Muscle of leg (tissue), 11 donors: ENCODE measurements around the gene SLC9A4. TPM values are rescaled to one million over a fixed set of nuclear protein-coding genes. Genes with fewer than 3 reads are reported as not detected.

Experiments used
- DNase-seq: peaks from one replicate; pipeline ENCODE4 v3.0.0; 2013
- H3K27ac ChIP-seq: one replicate; pipeline ENCODE4 v1.5.1; 2013; ENCODE audit warnings: mild to moderate bottlenecking, low read length, control low read depth
- H3K27me3 ChIP-seq: one replicate; pipeline ENCODE4 v1.6.1; 2013; ENCODE audit warnings: low read length; ENCODE audit not compliant: control insufficient read depth, insufficient read depth
- H3K36me3 ChIP-seq: one replicate; pipeline ENCODE4 v1.6.1; 2013; ENCODE audit warnings: low read length; ENCODE audit not compliant: control insufficient read depth, insufficient read depth
- H3K4me1 ChIP-seq: one replicate; pipeline ENCODE4 v1.6.1; 2013; ENCODE audit warnings: low read length; ENCODE audit not compliant: control insufficient read depth, insufficient read depth
- H3K4me3 ChIP-seq: one replicate; pipeline ENCODE4 v1.5.1; 2013; ENCODE audit warnings: low read length, control low read depth
- H3K9me3 ChIP-seq: replicated peaks from 2 replicates; pipeline ENCODE4 v1.6.1; 2013; ENCODE audit warnings: low read depth, low read length; ENCODE audit not compliant: control insufficient read depth
- WGBS: methylation state at CpG from one replicate; pipeline ENCODE4 v1.1.5; 2013; ENCODE audit warnings: missing lambda C conversion rate; ENCODE audit not compliant: insufficient coverage; 5-methylcytosine and 5-hydroxymethylcytosine counted together
- polyA plus RNA-seq, 8 donors: library from polyadenylated mRNA; unstranded; fragments of 120-200 nt; gene quantifications; one replicate each; pipeline versions ENCODE4 v1.2.1 to v1.2.3, GENCODE V29; 2013; ENCODE audit warnings: inconsistent platforms in 1 of 8, low replicate concordance in 1 of 8; ENCODE audit not compliant: insufficient read length in 8 of 8, insufficient read depth in 1 of 8
- total RNA-seq: library from RNA; stranded (reverse); fragments of 120-200 nt; gene quantifications from one replicate; pipeline ENCODE4 v1.2.4, GENCODE V29; 2013

SLC9A4 gene
- total and polyA plus RNA-seq, 9 donors: 0.02 to 0.16 (median 0.04) TPM; not detected in 6

- DNase-seq: no peak
- H3K4me1 ChIP-seq: peaks cover 7% of the 10 kb centered on the region
- no peak overlapping the region for H3K27ac ChIP-seq
- H3K4me3 ChIP-seq: no peak overlapping the region
- no peaks in the 10 kb centered on the region for H3K9me3 ChIP-seq
- no peaks in the 10 kb centered on the region for H3K36me3 ChIP-seq
- WGBS: 87% methylated on average over 6 of the region's 11 CpGs
- peaks cover 2% of the 10 kb centered on the region for H3K27me3 ChIP-seq
Measured at GRCh38 chr2:102480285-102481195, 7.5 kb downstream of the SLC9A4 start.

DNA sequence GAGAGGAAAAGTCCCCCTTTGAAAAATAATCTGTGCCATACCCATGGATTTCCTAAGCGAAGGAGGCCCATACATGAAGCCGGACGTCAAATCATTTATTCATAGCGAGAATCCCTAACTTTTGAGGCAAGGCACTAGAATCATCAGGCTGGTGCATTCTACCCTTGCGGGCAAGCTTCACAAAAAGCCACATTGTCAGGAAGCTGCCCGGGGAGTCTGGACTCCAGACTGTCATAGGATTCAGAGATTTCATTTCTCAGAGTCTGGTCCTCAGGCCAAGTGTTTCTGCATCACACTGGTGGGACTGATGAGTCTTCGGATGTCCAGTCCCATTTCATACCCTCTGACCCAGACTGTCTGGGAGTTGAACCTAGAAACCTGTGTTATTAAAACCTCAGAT is 8.9 kb downstream of the SLC9A4 start:
- H3K27ac ChIP-seq: no peak overlapping the region
- no peak overlapping the region for H3K4me3 ChIP-seq
- peaks cover 7% of the 10 kb centered on the region for H3K4me1 ChIP-seq
- DNase-seq: no peak
- H3K9me3 ChIP-seq: no peaks in the 10 kb centered on the region
- 85% methylated on average over 7 of the region's 7 CpGs for WGBS
- H3K36me3 ChIP-seq: no peaks in the 10 kb centered on the region
- H3K27me3 ChIP-seq: peaks cover 2% of the 10 kb centered on the region

DNA sequence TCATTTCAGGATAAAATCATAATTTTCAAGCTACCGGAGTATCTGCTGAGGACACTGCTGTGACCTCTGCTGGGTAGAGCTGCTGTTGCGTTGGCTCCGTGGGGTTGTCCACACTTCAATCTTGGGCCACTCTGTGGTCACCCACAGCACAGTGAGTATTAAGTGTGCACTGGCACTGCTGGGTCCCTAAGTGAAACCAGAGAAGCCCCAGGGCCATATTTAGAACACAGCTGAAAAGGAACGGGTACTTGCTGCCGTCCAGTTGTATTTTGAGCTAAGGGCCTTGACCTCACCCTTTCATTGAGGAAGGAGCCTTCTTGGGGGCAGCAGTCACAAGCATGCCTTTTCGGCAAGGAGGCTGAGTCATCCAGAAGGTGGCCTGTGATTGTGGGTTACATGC is 10.1 kb downstream of the SLC9A4 start:
- H3K9me3 ChIP-seq: no peaks in the 10 kb centered on the region
- DNase-seq: no peak

GRCh38 chr2:102484310-102485061 is 11.5 kb downstream of the SLC9A4 start:
- H3K27ac ChIP-seq: no peak overlapping the region
- H3K4me3 ChIP-seq: no peak overlapping the region
- no peaks in the 10 kb centered on the region for H3K9me3 ChIP-seq
- WGBS: 69% methylated on average over 3 of the region's 6 CpGs
- H3K36me3 ChIP-seq: no peaks in the 10 kb centered on the region
- H3K27me3 ChIP-seq: peaks cover 2% of the 10 kb centered on the region
- no peak for DNase-seq
- H3K4me1 ChIP-seq: peaks cover 7% of the 10 kb centered on the region

More for the DNA sequence above, 10.1 kb downstream of the SLC9A4 start:
- Histone ChIP-seq H3K4me1 (peaks cover 7% of the 10 kb centered on the region), H3K36me3 (no peaks in the 10 kb centered on the region), H3K27me3 (peaks cover 2% of the 10 kb centered on the region), H3K27ac (no peak overlapping the region), H3K4me3 (no peak overlapping the region)
- 81% methylated on average over 5 of the region's 6 CpGs for WGBS

DNA sequence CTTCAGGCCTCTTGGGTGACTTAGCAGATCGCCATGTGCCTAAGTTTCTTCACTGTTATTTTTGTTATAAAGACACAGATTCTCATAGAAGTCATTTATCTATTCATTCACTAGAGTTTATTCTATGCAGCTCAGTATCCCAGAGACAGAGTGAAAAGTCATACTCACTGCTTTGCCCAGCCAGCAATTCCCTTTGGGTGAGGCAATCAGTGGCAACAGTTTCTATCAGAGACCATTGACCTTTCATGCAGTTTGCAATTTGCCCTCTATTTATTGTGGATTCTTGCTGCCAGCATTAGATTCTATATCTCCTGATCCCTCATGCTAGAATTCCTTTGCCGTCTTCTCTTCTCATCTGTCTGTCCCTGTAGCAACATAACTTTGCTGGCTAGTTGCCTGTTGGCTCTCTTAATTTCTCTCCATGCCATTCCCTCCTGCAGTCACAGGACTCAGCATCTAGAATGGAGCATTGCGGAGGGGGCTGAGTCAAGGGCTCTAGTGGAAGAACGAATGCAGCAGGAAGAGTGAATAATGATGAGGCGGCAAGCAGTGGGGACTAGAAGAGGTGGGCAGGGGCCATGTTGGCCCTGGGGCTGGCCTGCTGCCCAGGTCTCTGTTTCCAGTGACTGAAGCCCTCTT is 12.2 kb downstream of the SLC9A4 start:
- no peaks in the 10 kb centered on the region for H3K36me3 ChIP-seq
- H3K9me3 ChIP-seq: no peaks in the 10 kb centered on the region
- DNase-seq: peak; percentile 43
- peaks cover 2% of the 10 kb centered on the region for H3K27me3 ChIP-seq
- H3K4me3 ChIP-seq: no peak overlapping the region
- no peak overlapping the region for H3K27ac ChIP-seq
- peaks cover 7% of the 10 kb centered on the region for H3K4me1 ChIP-seq
- 67% methylated on average over 1 of the region's 5 CpGs for WGBS

DNA sequence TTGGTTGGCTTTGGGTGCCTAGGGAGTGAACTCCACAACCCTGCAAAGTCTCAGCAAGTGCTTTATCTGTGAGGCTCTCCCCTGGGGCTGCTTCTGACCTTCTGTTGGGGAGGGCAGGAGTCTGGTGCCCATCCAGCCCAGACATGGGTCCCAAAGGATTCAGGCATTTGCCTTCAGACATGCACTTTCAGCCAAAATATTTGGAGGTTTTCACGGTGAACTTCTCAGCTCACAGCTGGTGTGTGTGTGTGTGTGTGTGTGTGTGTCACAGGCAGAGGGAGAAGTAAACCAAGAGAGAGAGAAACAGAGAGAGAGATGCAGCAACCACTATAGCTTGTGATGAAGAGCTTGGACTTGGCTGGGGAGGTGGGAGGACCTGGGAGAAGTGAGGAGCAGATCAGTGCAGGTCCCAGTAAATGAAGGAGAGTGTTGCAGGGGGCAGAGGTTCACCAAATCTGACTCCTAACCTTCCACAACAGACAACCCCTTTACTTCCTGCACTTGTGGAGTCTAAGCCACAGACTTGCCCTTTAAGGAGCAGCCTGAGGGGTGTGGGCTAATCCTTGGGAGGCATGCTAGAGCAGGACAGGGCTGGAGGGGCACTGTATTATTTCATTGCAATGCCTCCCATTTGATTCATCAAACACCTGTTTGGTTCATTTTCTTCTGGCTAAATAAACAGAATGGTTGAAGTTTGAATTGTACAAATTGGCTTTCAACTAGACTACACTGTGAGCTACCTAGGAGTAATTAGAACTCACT is 14.1 kb downstream of the SLC9A4 start:
- Histone ChIP-seq H3K27me3 (no peaks in the 10 kb centered on the region), H3K36me3 (no peaks in the 10 kb centered on the region), H3K4me1 (peaks cover 7% of the 10 kb centered on the region), H3K4me3 (no peak overlapping the region), H3K27ac (no peak overlapping the region), H3K9me3 (no peaks in the 10 kb centered on the region)
- no peak for DNase-seq
- WGBS: no CpG with 5 or more reads among the region's 1 CpG

DNA sequence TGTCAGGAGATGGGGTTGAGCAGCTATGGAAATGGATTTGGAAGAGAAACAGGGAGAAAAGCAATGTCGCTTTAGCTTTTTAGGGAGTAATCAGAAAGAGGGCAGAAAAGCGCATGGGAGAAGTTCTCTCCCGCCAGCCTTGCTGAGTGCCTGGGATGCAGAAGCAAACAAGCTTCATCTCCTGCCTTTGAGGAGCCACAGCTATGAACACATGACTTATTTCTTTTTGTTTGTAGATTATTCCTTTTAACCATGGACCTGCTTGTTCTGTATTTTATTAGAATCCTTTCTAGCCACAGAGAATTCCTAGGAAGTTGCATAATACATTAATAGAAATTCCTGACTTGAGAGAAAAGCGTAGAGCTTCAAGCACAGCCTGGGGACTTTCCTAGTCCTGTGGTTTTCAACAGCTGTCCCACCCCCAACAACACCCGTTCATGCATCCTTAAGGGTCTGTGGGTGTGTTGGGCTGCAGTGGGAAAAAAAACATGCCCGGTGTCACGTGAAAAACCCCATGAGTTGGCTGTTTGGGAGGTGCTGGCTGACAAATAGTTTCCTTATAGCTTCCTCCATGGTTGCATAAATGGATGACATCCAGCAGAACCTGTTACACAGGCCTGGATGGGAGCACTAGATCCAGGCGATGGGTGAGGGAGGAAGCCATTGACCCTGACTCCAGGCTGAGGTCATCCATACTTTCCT is 14.9 kb downstream of the SLC9A4 start:
- H3K9me3 ChIP-seq: no peaks in the 10 kb centered on the region
- WGBS: 35% methylated on average over 4 of the region's 8 CpGs
- DNase-seq: peak; percentile 21
- peaks cover 7% of the 10 kb centered on the region for H3K4me1 ChIP-seq
- H3K4me3 ChIP-seq: no peak overlapping the region
- no peaks in the 10 kb centered on the region for H3K36me3 ChIP-seq
- no peaks in the 10 kb centered on the region for H3K27me3 ChIP-seq
- no peak overlapping the region for H3K27ac ChIP-seq

DNA sequence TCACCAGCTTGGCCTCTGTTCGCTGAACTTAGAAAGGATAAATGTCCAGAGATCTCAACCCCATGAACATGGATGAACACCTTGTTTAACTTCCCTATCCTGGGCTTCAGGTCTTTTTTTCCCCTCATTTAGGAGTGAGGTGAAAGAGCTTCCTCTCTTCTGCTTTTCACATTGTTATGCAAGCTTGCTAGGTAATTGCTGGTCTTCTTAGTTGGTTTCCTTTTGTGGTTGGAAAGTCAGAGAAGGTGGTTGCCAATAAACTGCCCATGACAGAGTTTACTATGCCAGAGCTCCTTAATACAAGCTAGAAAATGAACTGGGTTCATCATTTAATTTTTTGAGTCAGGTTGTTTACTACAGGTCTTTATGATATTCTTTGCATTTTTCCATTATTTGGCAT is 16.6 kb downstream of the SLC9A4 start:
- no peak overlapping the region for H3K27ac ChIP-seq
- no peak overlapping the region for H3K4me3 ChIP-seq
- no peaks in the 10 kb centered on the region for H3K27me3 ChIP-seq
- no peaks in the 10 kb centered on the region for H3K36me3 ChIP-seq
- DNase-seq: no peak
- H3K9me3 ChIP-seq: no peaks in the 10 kb centered on the region
- WGBS: no CpG with 5 or more reads among the region's 1 CpG
- peaks cover 6% of the 10 kb centered on the region for H3K4me1 ChIP-seq

DNA sequence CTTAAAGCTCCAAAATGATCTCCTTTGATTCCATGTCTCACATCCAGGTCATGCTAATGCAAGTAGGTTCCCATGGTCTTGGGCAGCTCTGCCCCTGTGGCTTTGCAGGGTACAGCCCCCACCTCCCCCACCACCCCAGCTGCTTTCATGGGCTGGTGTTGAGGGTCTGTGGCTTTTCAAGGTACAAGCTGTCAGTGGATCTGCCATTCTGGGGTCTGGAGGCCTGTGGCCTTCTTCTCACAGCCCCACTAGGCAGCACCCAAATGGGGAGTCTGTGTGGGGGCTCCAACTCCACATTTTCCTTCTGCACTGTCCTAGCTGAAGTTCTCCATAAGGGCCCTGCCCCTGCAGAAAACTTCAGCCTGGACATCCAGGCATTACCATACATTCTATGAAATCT is 19.0 kb downstream of the SLC9A4 start:
- Histone ChIP-seq H3K9me3 (no peaks in the 10 kb centered on the region), H3K27me3 (no peaks in the 10 kb centered on the region), H3K27ac (no peak overlapping the region), H3K4me3 (no peak overlapping the region), H3K36me3 (no peaks in the 10 kb centered on the region), H3K4me1 (no peaks in the 10 kb centered on the region)
- no peak for DNase-seq
